T-helper 9 cell (primary cell): Measurements from ENCODE around the gene RHBDD3.
A peak's percentile ranks its signal among the peaks of the same experiment; 100 is the strongest.
"Not testable (repeated sequence)": the region's sequence is repeated elsewhere in the genome, so short reads cannot be mapped to it uniquely, and the experiment has no call there.

Experiments
- DNase-seq: peaks from one replicate; pipeline ENCODE4 v3.0.0-alpha.2; 2020

RHBDD3 gene

GRCh38 chr22:29269230-29269604 is 1.4 kb upstream of the RHBDD3 start:
- no peak for DNase-seq

GRCh38 chr22:29268511-29269229 is 889 bp upstream of the RHBDD3 start:
- peak; percentile 27 for DNase-seq

DNA sequence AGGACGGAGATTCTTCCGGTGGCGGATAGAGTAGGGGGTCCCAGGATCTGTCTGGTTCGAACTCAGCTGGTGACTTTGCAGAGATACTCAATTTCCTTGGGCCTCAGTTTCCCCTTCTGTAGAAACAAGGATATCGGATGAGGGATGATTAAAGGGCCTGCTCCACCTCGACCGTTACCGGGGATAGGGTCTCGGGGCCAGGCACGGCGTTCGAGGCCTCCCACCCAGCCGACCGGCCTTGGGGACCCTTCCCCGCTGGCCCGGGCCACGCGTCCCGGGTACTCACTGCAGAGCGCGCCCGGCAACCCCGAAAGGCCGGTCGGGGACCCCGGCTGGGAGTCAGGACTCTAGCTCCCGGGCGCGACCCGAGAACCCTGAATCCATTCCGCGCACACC is 321 bp downstream of the RHBDD3 start:
- no peak for DNase-seq

DNA sequence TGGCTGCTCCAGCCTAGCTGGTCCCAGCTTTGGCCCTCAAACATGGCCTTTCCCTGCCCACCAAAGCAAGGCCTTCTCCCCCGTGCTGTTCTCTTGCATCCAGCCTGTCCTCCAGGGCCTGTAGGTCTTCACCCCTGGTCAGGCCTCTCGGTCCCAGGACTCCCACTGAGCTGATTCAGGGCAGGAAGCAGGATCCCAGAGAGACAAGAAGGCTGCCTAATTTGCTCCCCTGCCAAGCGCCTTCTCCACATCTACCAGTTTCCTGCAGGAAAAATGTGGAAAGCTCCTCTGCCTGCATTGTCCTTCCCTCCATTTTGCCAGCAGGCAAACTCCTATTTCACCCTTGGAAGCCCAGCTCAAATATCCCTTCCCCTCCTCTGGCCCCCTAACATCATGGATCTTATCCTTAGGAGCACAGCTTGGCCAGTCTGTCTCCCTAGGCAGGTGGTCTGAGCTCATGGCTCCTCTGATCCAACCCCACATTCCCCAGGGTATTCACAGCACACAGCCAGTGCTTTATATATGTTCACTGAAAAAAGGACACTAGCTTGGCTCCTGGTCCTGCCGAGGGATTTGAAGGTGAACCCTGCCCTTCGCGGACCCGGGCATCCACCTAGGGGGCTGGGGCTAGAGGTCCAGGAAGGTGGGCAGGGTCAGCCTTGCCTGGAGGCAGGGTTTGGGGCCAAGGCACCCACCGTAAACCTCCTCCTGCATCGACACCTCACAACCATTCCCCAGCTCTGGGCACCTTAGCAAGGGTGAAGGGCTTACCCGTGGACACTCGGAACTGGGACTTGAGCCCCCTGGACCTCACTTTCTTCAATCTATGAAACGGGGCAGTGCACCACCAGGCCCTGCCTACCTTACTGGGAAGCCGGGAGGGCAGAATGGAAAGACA is 968 bp downstream of the RHBDD3 start:
- no peak for DNase-seq

GRCh38 chr22:29265929-29266328 is 1.9 kb downstream of the RHBDD3 start:
- DNase-seq, result no peak

GRCh38 chr22:29265305-29265704 is 2.5 kb downstream of the RHBDD3 start:
- no peak for DNase-seq

DNA sequence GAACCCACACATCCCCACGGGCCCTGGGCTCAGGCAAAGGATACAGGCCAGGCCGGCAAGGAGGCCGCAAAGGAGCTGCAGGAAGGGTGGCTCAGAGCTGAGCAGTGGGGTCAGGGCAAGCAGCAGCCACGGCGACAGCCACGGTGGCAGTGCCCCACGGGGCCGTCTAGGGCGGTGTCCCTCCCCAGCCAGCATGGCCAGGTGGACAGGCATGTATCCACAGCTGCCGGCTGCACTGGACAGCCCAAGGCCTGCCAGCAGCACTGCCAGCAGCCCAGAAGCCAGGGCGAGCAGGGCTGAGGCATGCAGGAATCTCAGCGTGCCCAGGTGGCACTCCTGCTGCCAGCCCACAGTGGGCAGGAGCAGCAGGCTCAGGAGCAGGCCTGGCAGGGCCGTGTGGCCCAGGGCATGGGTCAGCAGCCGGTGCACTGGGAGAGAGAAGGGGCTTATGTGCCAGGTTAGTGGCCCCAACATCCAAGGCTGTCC is 3.9 kb downstream of the RHBDD3 start:
- DNase-seq, result no peak

- no peak for DNase-seq
Observed at GRCh38 chr22:29260601-29261315, 7.0 kb downstream of the RHBDD3 start.

DNA sequence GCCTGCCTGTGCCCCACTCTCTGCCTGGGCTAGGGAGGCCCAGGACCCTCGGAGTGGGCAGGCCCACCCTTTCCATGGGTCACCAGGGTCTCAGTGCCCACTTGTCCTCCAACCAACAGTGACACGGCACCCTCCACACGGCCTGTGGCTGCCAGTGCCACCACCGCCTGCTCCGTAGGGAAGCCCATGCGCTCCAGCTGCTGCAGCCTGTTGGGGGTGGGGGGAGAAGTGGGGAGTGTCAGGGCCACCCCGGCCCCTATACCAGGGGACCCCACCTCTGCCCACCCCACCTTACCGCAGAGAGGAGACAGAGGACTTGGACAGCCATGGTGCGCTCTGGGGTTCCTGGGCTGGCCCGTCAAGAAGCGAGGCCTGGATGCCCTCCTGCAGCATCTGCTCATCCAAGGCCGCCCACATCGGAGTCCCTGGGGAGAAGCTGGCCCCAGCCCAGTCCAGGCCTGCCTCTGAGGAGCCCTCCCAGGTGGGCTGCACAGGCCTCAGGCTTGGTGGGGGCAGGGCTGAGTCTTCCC is 7.7 kb downstream of the RHBDD3 start:
- DNase-seq, result no peak

GRCh38 chr22:29259253-29259899 is 8.4 kb downstream of the RHBDD3 start:
- DNase-seq, result no peak

DNA sequence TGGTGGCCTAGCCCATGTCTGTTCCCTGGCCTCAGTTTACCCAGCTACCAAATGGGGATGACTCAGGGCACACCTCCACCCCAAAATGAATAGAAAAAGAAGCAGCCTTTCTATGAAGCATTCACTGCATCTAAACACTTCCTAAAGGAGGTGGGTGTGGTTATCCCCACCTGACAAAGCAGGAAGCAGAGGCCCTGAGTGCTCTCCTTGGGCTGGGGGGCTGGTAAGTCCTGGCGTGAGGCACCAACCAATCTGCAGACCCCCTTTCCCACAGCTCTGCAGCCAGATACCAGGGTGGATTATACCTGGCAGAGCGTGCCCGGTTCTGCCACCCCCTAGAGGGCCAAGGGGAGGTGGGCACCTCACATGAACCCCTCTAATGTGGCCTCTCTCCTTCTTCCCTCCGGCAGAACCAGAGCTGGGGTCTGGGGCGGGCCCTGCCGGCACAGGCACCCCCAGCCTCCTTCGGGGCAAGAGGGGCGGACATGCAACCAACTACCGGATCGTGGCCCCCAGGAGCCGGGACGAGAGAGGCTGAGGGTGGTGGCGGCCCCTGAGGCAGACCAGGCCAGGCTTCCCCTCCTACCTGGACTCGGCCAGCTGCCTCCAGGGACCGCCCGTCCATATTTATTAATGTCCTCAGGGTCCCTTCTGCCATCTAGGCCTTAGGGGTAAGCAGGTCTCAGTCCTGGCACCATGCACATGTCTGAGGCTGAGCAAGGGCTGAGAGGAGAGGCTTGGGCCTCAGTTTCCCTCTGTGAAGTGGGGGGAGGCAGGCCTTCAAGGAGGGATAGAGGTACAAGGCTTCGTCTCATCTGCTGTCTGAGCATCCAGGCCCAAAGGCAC is 9.2 kb downstream of the RHBDD3 start:
- DNase-seq, result no peak

GRCh38 chr22:29257751-29258181 is 10.0 kb downstream of the RHBDD3 start:
- no peak for DNase-seq

GRCh38 chr22:29256606-29257325 is 11.0 kb downstream of the RHBDD3 start:
- DNase-seq, result no peak

- no peak for DNase-seq
Observed at GRCh38 chr22:29255064-29255621, 12.6 kb downstream of the RHBDD3 start.

- no peak for DNase-seq
Observed at GRCh38 chr22:29254286-29254660, 13.5 kb downstream of the RHBDD3 start.

GRCh38 chr22:29253561-29254285 is 14.1 kb downstream of the RHBDD3 start:
- no peak for DNase-seq

- no peak for DNase-seq
Observed at GRCh38 chr22:29251981-29252911, 15.5 kb downstream of the RHBDD3 start.

DNA sequence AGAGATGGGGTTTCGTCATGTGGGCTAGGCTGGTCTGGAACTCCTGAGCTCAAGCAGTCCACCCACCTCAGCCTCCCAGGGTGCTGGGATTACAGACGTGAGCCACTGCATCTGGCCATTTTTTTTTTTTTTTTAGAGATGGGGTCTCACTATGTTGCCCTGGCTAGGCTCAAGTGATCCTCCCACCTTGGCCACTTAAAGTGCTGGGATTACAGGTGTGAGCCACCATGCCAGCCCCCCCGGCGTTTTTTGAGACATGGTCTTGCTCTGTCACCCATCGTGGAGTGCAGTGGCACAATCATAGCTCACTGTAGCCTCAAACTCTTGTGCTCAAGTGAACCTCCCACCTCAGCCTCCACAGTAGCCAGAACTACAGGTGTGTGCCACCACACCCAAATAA is 16.5 kb downstream of the RHBDD3 start:
- no peak for DNase-seq

- not testable (repeated sequence) for DNase-seq
Observed at GRCh38 chr22:29247891-29248290, 19.9 kb downstream of the RHBDD3 start.
